ENCODE measurements around the gene FAM163B.
"Not testable (repeated sequence)": the region's sequence is repeated elsewhere in the genome, so short reads cannot be mapped to it uniquely, and the experiment has no call there.

Gene FAM163B

GRCh38 chr9:133569891-133570690 is 39.1 kb downstream of the FAM163B start:
- peak; percentile 74 for DNase-seq (ENCODE audit: low spot score)

GRCh38 chr9:133569121-133569785 is 39.9 kb downstream of the FAM163B start:
- peak; percentile 62 for DNase-seq (ENCODE audit: low spot score)

- no peak for DNase-seq (ENCODE audit: low spot score)
Observed at GRCh38 chr9:133568186-133568585, 41.0 kb downstream of the FAM163B start.

- DNase-seq (ENCODE audit: low spot score), result no peak
Observed at GRCh38 chr9:133566817-133567216, 42.4 kb downstream of the FAM163B start.

- DNase-seq (ENCODE audit: low spot score), result no peak
Observed at GRCh38 chr9:133566382-133566781, 42.8 kb downstream of the FAM163B start.

- no peak for DNase-seq (ENCODE audit: low spot score)
Observed at GRCh38 chr9:133564451-133565116, 44.6 kb downstream of the FAM163B start.

GRCh38 chr9:133563814-133564213 is 45.4 kb downstream of the FAM163B start:
- not testable (repeated sequence) for DNase-seq (ENCODE audit: low spot score)

- peak; percentile 72 for DNase-seq (ENCODE audit: low spot score)
Observed at GRCh38 chr9:133563291-133563796, 45.8 kb downstream of the FAM163B start.

GRCh38 chr9:133562611-133563290 is 46.4 kb downstream of the FAM163B start:
- DNase-seq (ENCODE audit: low spot score), result no peak

- no peak for DNase-seq (ENCODE audit: low spot score)
Observed at GRCh38 chr9:133561976-133562554, 47.1 kb downstream of the FAM163B start.

GRCh38 chr9:133560944-133561343 is 48.2 kb downstream of the FAM163B start:
- DNase-seq (ENCODE audit: low spot score), result no peak

GRCh38 chr9:133560311-133560710 is 48.9 kb downstream of the FAM163B start:
- no peak for DNase-seq (ENCODE audit: low spot score)

- peak; percentile 67 for DNase-seq (ENCODE audit: low spot score)
Observed at GRCh38 chr9:133558191-133559126, 50.7 kb downstream of the FAM163B start.

GRCh38 chr9:133557581-133557980 is 51.6 kb downstream of the FAM163B start:
- no peak for DNase-seq (ENCODE audit: low spot score)

GRCh38 chr9:133556354-133556753 is 52.8 kb downstream of the FAM163B start:
- no peak for DNase-seq (ENCODE audit: low spot score)

- no peak for DNase-seq (ENCODE audit: low spot score)
Observed at GRCh38 chr9:133554729-133555128, 54.5 kb downstream of the FAM163B start.

GRCh38 chr9:133553973-133554713 is 55.0 kb downstream of the FAM163B start:
- no peak for DNase-seq (ENCODE audit: low spot score)

- DNase-seq (ENCODE audit: low spot score), result no peak
Observed at GRCh38 chr9:133553123-133553522, 56.1 kb downstream of the FAM163B start.

GRCh38 chr9:133552236-133552635 is 57.0 kb downstream of the FAM163B start:
- DNase-seq (ENCODE audit: low spot score), result peak; percentile 93
